Hepatocyte (in vitro differentiated cells): ENCODE data around the gene CCDC201.

Experiments used
- EZH2 ChIP-seq: fragments of 200-600 bp; sonication (generic); IDR thresholded peaks from 2 replicates; pipeline ENCODE4 v1.6.1; 2016; ENCODE audit warnings: antibody characterized with exemption, mild to moderate bottlenecking, borderline replicate concordance
- TF ChIP-seq, protein P1 (sequence below): fragments of 200-600 bp; sonication (generic); IDR thresholded peaks from 2 replicates; pipeline ENCODE4 v1.5.1; 2016; ENCODE audit warnings: antibody characterized with exemption, mild to moderate bottlenecking; ENCODE audit not compliant: poor library complexity

DNA sequence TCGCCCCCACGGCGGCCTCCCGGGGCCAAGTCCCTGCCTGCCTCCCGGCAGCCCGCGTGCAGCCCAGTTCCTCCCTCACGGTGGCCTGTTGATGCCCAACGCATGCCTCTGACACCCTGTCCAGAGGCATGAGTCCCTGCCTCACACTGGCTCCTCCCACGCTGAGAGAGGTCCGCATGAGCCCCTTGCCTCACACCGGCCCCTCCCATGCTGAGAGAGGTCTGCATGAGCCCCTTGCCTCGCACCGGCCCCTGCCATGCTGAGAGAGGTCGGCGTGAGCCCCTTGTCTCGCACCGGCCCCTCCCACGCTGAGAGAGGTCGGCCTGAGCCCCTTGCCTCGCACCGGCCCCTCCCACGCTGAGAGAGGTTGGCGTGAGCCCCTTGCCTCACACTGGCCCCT is 59.9 kb downstream of the CCDC201 start:
- TF ChIP-seq, protein P1, sequence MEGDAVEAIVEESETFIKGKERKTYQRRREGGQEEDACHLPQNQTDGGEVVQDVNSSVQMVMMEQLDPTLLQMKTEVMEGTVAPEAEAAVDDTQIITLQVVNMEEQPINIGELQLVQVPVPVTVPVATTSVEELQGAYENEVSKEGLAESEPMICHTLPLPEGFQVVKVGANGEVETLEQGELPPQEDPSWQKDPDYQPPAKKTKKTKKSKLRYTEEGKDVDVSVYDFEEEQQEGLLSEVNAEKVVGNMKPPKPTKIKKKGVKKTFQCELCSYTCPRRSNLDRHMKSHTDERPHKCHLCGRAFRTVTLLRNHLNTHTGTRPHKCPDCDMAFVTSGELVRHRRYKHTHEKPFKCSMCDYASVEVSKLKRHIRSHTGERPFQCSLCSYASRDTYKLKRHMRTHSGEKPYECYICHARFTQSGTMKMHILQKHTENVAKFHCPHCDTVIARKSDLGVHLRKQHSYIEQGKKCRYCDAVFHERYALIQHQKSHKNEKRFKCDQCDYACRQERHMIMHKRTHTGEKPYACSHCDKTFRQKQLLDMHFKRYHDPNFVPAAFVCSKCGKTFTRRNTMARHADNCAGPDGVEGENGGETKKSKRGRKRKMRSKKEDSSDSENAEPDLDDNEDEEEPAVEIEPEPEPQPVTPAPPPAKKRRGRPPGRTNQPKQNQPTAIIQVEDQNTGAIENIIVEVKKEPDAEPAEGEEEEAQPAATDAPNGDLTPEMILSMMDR: no peak
- TF ChIP-seq EZH2: no peak
